ENCODE results near the gene CELSR3.

GRCh38 chr3:48689384-48689783 is 26.7 kb upstream of the CELSR3 start:
- TF ChIP-seq POLR2A (IDR thresholded peaks at IDR 0.05; ENCODE audit: low read depth, low read length) (no peak), POLR2AphosphoS5 (IDR thresholded peaks at IDR 0.05; ENCODE audit: low read depth, low read length) (no peak)

Data from GM12892 (cell line).